Testis (tissue), 3 donors: Measurements from ENCODE around the gene MT1F. TPM values are rescaled to one million over a fixed set of nuclear protein-coding genes. Genes with fewer than 3 reads are reported as not detected.
A peak's percentile ranks its signal among the peaks of the same experiment; 100 is the strongest.

ENCODE experiments used
- DNase-seq: peaks from one replicate; pipeline ENCODE4 v3.0.0-alpha.2; 2019
- H3K27ac ChIP-seq, 2 donors: fragments of 200-600 bp; sonication (generic); one replicate each; pipeline ENCODE4 v1.5.1; 2019
- H3K27me3 ChIP-seq: fragments of 200-600 bp; sonication (generic); one replicate; pipeline ENCODE4 v1.5.1; 2019
- H3K36me3 ChIP-seq: fragments of 200-600 bp; sonication (generic); one replicate; pipeline ENCODE4 v1.5.1; 2017; ENCODE audit warnings: low read depth; ENCODE audit errors: missing control alignments
- H3K4me1 ChIP-seq: fragments of 200-600 bp; sonication (generic); one replicate; pipeline ENCODE4 v1.5.1; 2019
- H3K4me3 ChIP-seq, 2 donors: fragments of 200-600 bp; sonication (generic); one replicate each; pipeline ENCODE4 v1.5.1; 2017 to 2019
- H3K9me3 ChIP-seq: fragments of 200-600 bp; sonication (generic); one replicate; pipeline ENCODE4 v1.5.1; 2017
- CTCF ChIP-seq, 3 experiments: fragments of 450-650 bp in 2 of 3; fragments of 200-600 bp in 1 of 3; sonication (generic) in 1 of 3; IDR thresholded peaks; one replicate each; pipeline ENCODE4 v1.5.1; 2016 to 2019; ENCODE audit warnings: antibody characterized with exemption in 3 of 3, mild to moderate bottlenecking in 2 of 3, moderate library complexity in 1 of 3
- POLR2A ChIP-seq: fragments of 450-650 bp; IDR thresholded peaks from one replicate; pipeline ENCODE4 v1.6.1; 2017; ENCODE audit warnings: antibody characterized with exemption, mild to moderate bottlenecking, moderate library complexity
- WGBS, 2 donors: methylation state at CpG; one replicate each; pipeline ENCODE4 v1.1.5; 2018; 5-methylcytosine and 5-hydroxymethylcytosine counted together
- intact Hi-C: fragments of 100-400 bp; cut with DNase I; formaldehyde crosslinking; loops from one replicate; pipeline ENCODE4 v1.15.1; 2023; ENCODE audit warnings: low total_unique reads
- polyA plus RNA-seq: library from polyadenylated mRNA; stranded (reverse); fragments of 350-450 nt; fragmentation: Illumina TruSeq; extraction: RNeasy Lipid Tissue Mini Kit (QIAGEN cat#74804); gene quantifications from one replicate; pipeline ENCODE4 v1.2.3, GENCODE V29; 2014; ENCODE audit warnings: low read depth, low replicate concordance; ENCODE audit not compliant: insufficient read depth
- total RNA-seq, 2 donors: library from RNA; depleted of rRNA; stranded (reverse); fragments of >200 nt; gene quantifications; one replicate each; pipeline ENCODE4 v1.2.3, GENCODE V29; 2016

The MT1F gene
- total and polyA plus RNA-seq, 3 donors from 2014 or later, result 3.6 to 15.4 (median 8.1) TPM

GRCh38 chr16:56679078-56679730, 21.4 kb downstream of the MT1F start:
- Histone ChIP-seq H3K27me3 (no peaks in the 10 kb centered on the region), H3K4me3 (no peak overlapping the region), H3K27ac (no peak overlapping the region), H3K4me1 (peaks cover 16% of the 10 kb centered on the region), H3K36me3 (no peaks in the 10 kb centered on the region), H3K9me3 (no peaks in the 10 kb centered on the region)
- intact Hi-C loops, result no loop called here
- no peak for DNase-seq
- 88 to 94% methylated on average over 3 of the region's 3 CpGs for WGBS, 2 donors
- no peak for TF ChIP-seq CTCF (IDR thresholded peaks at IDR 0.05)
- no peak for TF ChIP-seq POLR2A

DNA sequence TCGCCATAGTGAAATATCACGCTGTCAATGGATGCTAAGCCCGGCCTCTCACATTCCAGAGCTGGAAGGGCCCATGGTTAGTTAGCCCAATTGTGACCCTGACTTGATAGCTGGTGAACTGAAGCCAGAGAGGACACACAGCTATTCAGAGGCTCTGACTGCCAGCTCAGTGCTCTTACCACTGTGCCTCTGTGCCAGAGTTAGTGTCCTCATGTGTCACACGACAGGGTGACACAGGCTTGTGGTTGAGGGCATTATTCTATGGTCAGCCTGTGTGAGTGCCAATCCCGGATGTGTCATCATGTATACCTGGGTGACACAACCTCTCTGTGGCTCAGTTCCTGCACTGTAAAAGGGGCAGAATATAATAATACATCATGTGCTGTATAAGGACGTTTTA, 22.1 kb downstream of the MT1F start:
- no peak for DNase-seq
- H3K27me3 ChIP-seq, result no peaks in the 10 kb centered on the region
- H3K4me1 ChIP-seq, result peaks cover 16% of the 10 kb centered on the region
- 89 to 93% methylated on average over 5 to 6 of the region's 6 CpGs for WGBS, 2 donors
- TF ChIP-seq POLR2A, result no peak
- no peak for TF ChIP-seq CTCF (IDR thresholded peaks at IDR 0.05)
- intact Hi-C loops, result no loop called here
- H3K4me3 ChIP-seq, result no peak overlapping the region
- no peaks in the 10 kb centered on the region for H3K36me3 ChIP-seq
- H3K9me3 ChIP-seq, result no peaks in the 10 kb centered on the region
- no peak overlapping the region for H3K27ac ChIP-seq

DNA sequence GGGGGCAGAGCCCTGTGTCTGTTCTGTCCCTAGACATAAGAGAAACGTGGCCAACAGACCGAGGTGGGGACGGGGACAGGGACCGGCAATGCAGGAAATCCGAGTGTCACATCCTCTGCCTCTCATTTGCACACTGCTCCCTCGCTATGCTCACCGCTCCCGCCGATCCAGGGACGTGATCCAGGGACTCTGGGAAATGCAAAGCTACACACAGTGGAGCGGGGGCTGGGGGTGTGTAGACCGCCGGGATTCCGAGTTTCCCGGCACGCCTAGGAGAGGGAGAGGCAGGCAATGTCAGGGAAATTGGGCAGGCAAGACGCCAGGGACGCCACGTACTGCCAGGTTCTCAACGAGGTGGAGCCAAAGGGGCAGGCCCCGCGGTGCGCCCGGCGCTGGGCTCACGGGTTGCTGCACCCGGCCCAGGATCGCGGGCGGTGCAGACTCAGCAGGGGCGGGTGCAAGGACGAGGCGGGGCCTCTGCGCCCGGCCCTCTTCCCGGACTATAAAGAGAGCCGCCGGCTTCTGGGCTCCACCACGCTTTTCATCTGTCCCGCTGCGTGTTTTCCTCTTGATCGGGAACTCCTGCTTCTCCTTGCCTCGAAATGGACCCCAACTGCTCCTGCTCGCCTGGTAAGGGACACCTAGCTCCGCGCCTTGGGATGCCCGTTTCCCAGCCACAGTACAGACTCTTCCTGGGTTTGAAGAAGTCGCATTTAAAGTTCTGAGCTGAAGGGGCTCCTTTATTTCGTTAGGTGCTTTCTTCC, 24.4 kb downstream of the MT1F start, which contains the start of gene MT1X:
Gene MT1X, plus strand, starts transcription at position 532 of the 764 bp plus-strand sequence. Its CDS starts 71 bp downstream, at position 603.
- TF ChIP-seq CTCF (IDR thresholded peaks at IDR 0.05), result peak in 1 of 3 experiments; percentile 4
- TF ChIP-seq POLR2A, result peak; percentile 78
- intact Hi-C loops, result no loop called here
- no peaks in the 10 kb centered on the region for H3K9me3 ChIP-seq
- 0 to 1% methylated on average over 31 to 49 of the region's 49 CpGs for WGBS, 2 donors
- peak; percentile 93 for DNase-seq
- no peaks in the 10 kb centered on the region for H3K27me3 ChIP-seq
- H3K27ac ChIP-seq, result peak within 1 kb of the TSS; percentile 26 to 76
- no peaks in the 10 kb centered on the region for H3K36me3 ChIP-seq
- peak within 1 kb of the TSS; percentile 48 to 61 for H3K4me3 ChIP-seq
- H3K4me1 ChIP-seq, result peaks cover 16% of the 10 kb centered on the region

DNA sequence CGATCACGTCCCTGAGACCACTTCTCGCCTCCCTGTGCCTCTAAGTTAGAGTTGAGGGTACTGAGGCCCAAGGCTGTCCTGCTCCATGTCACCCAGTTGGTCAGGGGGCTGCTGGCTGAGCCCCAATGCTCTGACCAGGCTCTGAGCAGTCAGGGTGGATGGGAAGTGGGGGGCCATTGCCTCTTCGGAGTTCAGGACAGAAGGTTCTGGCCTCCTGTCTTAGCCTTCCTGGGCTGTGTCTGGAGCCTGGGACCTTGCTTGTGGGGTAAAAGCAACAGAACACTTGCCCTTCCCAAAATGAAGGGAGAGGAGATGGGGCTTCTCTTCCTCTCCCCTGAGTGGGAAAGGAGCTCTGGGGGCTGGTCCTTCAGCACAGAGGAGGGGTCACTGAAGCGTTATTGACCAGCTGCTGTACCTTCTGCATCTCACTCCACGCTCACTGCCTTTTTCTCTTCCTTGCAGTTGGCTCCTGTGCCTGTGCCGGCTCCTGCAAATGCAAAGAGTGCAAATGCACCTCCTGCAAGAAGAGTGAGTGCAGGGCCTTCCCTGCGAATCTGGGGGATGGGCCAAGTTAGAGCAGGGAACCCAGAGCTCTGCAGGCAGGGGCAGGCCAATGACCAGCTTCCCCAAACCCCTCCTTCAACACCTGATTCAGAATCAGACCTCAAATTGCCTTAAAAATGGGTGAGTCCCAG, 25.1 kb downstream of the MT1F start:
- intact Hi-C loops, result no loop called here
- no peaks in the 10 kb centered on the region for H3K9me3 ChIP-seq
- peak overlapping the region; percentile 26 to 76 for H3K27ac ChIP-seq
- peak overlapping the region; percentile 48 to 61 for H3K4me3 ChIP-seq
- H3K4me1 ChIP-seq, result peaks cover 16% of the 10 kb centered on the region
- no peak for TF ChIP-seq POLR2A
- no peak for TF ChIP-seq CTCF (IDR thresholded peaks at IDR 0.05)
- no peaks in the 10 kb centered on the region for H3K27me3 ChIP-seq
- H3K36me3 ChIP-seq, result no peaks in the 10 kb centered on the region
- no peak for DNase-seq
- 26 to 33% methylated on average over 7 to 8 of the region's 8 CpGs for WGBS, 2 donors
